ENCODE results near the gene ARSG. TPM values are rescaled to one million over a fixed set of nuclear protein-coding genes. Genes with fewer than 3 reads are reported as not detected.

Gene ARSG
- total RNA-seq, 1 experiment from 2014 or later: 7.9 TPM

GRCh38 chr17:68457539-68458259 is 166.4 kb downstream of the ARSG start (continued):
- TF ChIP-seq ZNF532 (CRISPR knock-in tag; IDR thresholded peaks at IDR 0.05; ENCODE audit: borderline replicate concordance): no peak
- TF ChIP-seq ZNF281 (CRISPR knock-in tag; IDR thresholded peaks at IDR 0.05): no peak
- TF ChIP-seq ARID4B (CRISPR knock-in tag; IDR thresholded peaks at IDR 0.05; ENCODE audit: borderline replicate concordance): peak; percentile 92; the same call in 1 of the 2 replicates
- no peak for TF ChIP-seq ATF2 (CRISPR knock-in tag; IDR thresholded peaks at IDR 0.05; ENCODE audit: borderline replicate concordance, low read depth)
- no peak for TF ChIP-seq AR (CRISPR knock-in tag; IDR thresholded peaks at IDR 0.05)
- TF ChIP-seq FOXP1 (CRISPR knock-in tag; IDR thresholded peaks at IDR 0.05; ENCODE audit: borderline replicate concordance): no peak
- no peak for TF ChIP-seq ESRRA (CRISPR knock-in tag; IDR thresholded peaks at IDR 0.05; ENCODE audit: borderline replicate concordance)
- TF ChIP-seq IRF1 (CRISPR knock-in tag; IDR thresholded peaks at IDR 0.05): no peak
- TF ChIP-seq PREB (CRISPR knock-in tag; IDR thresholded peaks at IDR 0.05; ENCODE audit: borderline replicate concordance): no peak
- TF ChIP-seq E2F1 (CRISPR knock-in tag; IDR thresholded peaks at IDR 0.05): no peak
- peak; percentile 99 for TF ChIP-seq MAX (CRISPR knock-in tag; IDR thresholded peaks at IDR 0.05)
- TF ChIP-seq STAT6 (CRISPR knock-in tag; conservative IDR thresholded peaks at IDR 0.05; ENCODE audit: low read depth): no peak
